Stimulated activated naive CD4-positive, alpha-beta T cell treated with Interleukin-2 at 50 U/mL for 16 hours (primary cell): ENCODE results near the gene PTPRD.

Experiments used
- DNase-seq: peaks from one replicate; lab custom pipeline; 2025; lab: John Stamatoyannopoulos, UW

PTPRD gene

GRCh38 chr9:9892217-9892616 is 720.6 kb downstream of the PTPRD start:
- no peak for DNase-seq

- no peak for DNase-seq
Observed at GRCh38 chr9:9881692-9882091, 731.1 kb downstream of the PTPRD start.

- DNase-seq = no peak
Observed at GRCh38 chr9:9874270-9874669, 738.5 kb downstream of the PTPRD start.

GRCh38 chr9:9862235-9862810 is 750.5 kb downstream of the PTPRD start:
- DNase-seq = no peak

DNA sequence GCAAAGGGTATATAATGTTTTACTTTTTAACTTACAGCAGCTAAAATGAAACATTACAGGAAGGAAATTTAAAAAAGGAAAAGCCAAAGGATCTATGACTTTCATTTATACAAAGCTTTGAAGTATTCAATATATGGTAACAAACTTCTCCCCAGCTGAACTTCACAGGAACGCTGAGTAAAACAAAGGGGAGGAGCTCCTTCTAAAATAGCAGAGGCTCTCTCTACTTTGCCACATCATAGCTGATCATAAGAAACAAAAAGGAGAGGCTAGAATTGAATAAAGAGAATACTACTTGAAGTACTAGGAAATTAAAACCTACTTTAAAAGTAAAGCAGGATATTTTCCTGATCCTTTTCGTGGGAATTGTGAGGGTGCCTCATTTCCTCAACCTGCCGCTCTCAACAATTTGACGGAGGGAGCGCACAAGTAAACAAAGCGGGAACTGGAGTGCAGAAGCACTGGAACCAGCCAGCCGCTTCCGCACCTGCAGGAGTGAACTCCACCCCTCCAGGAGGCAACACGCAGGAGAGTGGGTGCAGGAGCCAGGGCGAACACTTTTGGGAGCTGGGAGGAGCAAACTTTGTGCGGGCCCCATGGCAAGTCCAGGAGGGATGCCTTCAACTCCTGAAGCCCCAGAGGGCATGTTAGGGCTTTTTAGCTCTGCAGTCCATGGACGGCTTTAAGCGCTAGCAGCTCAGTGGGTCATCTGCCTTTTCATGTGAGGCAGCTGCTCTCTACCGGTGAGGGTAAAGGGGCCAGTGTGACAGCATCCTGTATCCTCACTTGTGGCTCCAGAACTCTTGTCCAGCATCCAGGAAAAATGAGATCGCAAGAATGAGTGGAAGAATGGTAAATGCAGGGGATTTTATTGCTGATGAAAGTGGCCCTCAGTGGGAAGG is 757.4 kb downstream of the PTPRD start:
- DNase-seq = no peak

GRCh38 chr9:9847750-9848149 is 765.1 kb downstream of the PTPRD start:
- DNase-seq = no peak

- DNase-seq = no peak
Observed at GRCh38 chr9:9846557-9846956, 766.2 kb downstream of the PTPRD start.

GRCh38 chr9:9820436-9820835 is 792.4 kb downstream of the PTPRD start:
- DNase-seq = no peak

DNA sequence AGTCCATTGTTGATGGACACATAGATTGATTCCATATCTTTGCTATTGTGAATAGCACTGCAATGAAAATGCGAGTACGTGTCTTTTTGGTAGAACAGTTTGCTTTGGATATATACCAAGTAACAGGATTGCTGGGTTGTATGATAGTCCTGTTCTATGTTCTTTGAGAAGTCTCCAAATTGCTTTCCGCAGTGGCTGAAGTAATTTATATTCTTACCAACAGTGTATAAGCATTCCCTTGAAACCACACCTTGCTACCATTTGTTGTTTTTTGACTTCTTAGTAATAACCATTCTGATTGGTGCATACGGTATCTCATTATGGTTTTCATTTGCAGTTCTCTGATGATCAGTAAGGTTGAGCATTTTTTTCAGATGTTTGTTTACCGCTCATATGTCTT is 792.9 kb downstream of the PTPRD start:
- DNase-seq = no peak

GRCh38 chr9:9817176-9817575 is 795.6 kb downstream of the PTPRD start:
- no peak for DNase-seq

DNA sequence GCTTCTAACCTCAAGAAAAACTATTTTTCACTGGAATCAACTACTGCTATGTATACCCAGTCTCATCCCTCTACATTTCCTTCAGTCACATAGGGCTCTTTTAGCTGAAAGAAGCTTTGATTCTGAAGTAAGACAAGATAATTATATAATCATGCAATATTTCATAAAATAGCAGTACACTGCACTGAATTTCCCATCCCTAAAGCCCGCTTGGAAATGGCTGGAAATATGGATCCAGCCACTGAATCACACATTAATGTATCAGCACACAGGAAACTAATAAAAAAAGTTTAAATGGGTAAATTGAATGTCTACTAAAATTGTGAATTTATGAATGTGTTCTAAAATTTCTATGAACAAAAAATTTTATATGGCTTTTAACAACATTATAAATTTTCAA is 808.7 kb downstream of the PTPRD start:
- no peak for DNase-seq

GRCh38 chr9:9799287-9799686 is 813.5 kb downstream of the PTPRD start:
- DNase-seq = no peak

DNA sequence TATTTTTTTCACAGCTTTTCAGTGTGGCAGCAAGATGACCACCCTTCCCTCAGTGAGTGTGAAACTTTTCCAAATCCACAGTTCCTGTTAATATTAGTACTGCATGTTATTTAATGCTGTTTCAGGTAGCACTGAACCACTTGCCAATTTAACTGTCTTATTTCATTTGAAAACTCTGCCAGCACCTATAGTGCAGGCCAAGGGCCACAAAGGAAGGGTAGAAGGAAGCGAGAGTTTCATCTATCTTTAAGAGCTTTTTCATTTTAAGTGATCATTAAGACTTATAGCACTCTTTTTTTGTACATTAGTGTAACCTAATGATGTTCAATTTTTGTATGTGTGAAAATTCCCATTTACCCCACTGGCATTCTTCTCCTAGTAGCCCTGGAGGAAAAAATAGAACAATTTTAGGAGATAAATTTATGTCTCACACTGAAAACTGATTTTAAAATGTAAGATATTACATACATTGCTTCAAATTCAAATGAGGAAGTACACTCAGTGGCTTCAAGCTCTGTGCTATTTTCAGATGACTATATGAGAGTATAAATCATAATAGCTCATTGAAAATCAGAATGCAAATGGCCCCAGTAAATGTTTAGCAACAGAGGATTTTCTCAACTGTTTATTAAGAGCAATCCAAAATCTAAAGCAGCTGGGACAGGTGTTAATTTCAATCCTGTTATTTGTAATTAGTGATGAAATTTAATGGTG is 820.5 kb downstream of the PTPRD start:
- no peak for DNase-seq

DNA sequence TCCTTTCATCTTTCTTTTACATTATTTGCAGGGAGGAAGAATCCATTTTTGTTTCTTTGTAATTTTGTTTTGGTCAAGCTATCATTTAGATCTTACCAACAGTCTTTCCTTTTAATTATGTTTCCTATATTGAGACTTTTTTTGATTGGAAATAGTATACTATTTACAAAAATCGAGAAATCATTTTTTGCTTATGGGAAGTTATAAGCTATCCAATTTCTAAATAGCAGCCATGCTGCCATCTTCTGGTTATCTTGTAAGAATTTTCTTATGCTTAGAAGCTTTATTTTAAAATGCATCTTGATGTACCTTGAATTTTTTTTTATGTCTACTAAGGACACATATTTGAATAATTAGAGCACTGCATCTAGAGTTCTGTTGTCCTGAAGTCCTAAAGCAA is 821.2 kb downstream of the PTPRD start:
- DNase-seq = no peak

- DNase-seq = no peak
Observed at GRCh38 chr9:9790216-9790872, 822.5 kb downstream of the PTPRD start.

DNA sequence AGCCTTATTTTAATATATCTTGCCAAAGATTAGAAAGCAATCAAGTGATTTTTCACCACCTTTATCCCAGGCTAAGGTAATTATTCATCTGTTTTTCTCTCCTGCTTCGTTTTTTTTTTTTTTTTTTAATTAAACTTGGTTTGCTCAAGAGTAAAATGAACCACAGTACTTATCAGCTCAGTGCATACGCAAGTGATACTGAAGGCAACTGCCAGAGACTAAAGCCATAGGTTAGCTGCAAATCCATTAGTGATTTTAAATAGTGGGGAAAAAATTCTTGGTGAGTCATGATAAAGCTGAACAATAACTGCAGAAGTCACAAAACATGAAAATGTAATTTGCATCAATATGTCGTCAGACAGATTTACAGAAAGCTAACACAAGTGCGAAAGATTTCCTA is 829.1 kb downstream of the PTPRD start:
- no peak for DNase-seq

GRCh38 chr9:9783211-9783610 is 829.6 kb downstream of the PTPRD start:
- DNase-seq = no peak

DNA sequence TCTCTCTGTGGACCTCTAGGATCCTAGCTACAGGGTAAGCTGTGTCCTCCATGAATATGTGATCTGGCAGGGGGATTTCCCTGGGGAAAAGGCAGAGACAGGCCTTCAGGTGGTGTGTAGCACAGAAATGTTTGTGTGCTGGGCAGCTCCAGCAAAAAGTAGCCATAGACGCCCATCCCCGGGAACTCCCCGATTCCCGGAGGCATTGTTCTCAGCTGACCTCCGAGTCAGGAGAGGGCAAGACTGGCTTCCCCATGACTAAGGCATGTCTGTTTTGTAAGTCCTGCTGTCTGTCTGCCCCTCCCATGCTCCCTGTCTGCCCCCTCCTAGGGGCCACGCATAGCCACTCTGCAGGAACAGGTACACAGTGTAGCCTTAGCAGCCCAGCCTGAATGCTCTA is 834.5 kb downstream of the PTPRD start:
- no peak for DNase-seq

DNA sequence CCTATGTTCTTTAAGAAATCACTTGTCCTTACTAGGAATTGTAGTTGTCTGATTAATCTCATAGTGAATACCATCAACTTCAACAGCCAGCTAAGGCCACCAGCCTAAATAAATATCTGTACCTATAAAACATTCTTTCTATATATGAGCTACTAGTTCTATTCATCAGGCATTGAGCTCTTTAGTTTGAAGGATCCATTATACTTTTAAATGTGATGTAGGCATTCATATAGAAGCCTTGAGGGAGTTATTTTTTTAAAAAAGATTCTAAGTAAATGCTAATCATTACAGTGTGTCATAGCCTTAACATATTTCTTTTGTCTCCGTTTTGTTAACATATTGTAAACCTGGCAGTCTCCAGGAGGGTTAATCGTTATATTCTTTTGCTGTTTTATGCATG is 838.3 kb downstream of the PTPRD start:
- DNase-seq = no peak

- no peak for DNase-seq
Observed at GRCh38 chr9:9771314-9771713, 841.5 kb downstream of the PTPRD start.

DNA sequence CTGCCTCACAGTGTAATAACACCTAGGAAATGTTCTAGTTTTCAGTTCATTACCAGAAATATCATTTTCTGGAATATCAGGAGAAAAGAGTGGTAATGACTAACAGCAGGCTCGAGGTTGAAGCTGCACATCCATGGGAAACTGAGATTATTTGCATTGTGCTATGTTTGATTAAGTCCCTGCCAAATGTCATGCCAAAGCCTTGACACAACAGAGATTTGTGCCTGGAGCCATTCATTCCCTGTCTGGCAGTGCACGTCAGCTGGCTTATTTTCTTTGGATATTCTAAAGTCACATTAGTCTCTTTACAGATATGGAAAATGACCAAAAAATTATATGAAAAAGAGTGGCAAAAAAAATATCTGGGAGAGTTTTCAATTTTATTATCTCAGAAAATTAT is 848.0 kb downstream of the PTPRD start:
- no peak for DNase-seq

GRCh38 chr9:9754186-9754585 is 858.6 kb downstream of the PTPRD start:
- no peak for DNase-seq

GRCh38 chr9:9753266-9753665 is 859.5 kb downstream of the PTPRD start:
- DNase-seq = no peak
